Inferior parietal cortex (tissue), 1 donor: Measurements from ENCODE around the gene SCRN3.
"Not testable (repeated sequence)": the region's sequence is repeated elsewhere in the genome, so short reads cannot be mapped to it uniquely, and the experiment has no call there.

Source experiments
- DNase-seq: peaks from one replicate; pipeline ENCODE4 v3.0.0-alpha.2; 2016; ENCODE audit errors: extremely low spot score

Gene SCRN3

GRCh38 chr2:174403628-174404027 lies 8.1 kb downstream of the SCRN3 start:
- no peak for DNase-seq

DNA sequence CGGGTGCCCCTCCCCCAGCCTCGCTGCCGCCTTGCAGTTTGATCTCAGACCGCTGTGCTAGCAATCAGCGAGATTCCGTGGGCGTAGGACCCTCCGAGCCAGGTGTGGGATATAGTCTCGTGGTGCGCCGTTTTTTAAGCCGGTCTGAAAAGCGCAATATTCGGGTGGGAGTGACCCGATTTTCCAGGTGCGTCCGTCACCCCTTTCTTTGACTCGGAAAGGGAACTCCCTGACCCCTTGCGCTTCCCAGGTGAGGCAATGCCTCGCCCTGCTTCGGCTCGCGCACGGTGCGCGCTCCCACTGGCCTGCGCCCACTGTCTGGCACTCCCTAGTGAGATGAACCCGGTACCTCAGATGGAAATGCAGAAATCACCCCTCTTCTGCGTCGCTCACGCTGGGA lies 14.5 kb downstream of the SCRN3 start:
- DNase-seq = not testable (repeated sequence)

DNA sequence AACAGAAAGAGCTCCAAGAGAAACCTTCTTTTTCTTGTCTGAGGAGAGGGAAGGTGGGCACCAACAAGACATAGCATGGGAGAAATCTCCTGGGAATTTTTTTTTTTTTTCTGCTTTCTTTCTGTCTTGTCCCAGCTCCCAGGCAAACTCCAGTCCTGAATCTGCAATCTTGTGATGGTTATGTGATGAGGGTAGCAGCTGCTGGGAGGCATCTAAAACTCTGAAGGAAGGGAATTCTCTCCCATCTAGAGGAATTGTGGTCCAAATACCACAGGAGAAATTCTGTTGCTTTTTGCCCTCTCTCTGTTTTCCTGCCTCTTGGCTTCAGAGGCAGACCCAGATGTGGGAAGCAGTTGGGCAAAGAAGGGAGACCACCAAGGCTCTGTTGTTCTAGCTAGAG lies 16.7 kb downstream of the SCRN3 start:
- no peak for DNase-seq

DNA sequence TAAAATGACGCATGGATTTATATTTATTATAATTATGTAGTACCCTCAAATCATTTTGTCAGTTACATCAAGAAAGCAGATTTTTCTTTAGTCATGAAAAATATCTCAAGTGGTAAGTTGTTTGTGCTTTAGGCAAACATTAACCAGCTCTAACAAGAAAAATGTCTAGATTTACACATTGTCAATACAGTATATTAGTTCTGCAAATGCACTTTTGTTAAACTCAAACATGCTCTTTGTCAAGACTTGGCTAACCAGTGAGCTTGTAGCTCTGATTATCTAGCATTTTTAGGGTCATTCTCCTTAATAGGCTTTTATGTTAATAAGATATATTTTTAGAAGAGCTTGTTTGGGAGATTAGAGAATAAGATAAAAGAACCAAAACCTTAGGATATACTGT lies 32.7 kb downstream of the SCRN3 start:
- no peak for DNase-seq

DNA sequence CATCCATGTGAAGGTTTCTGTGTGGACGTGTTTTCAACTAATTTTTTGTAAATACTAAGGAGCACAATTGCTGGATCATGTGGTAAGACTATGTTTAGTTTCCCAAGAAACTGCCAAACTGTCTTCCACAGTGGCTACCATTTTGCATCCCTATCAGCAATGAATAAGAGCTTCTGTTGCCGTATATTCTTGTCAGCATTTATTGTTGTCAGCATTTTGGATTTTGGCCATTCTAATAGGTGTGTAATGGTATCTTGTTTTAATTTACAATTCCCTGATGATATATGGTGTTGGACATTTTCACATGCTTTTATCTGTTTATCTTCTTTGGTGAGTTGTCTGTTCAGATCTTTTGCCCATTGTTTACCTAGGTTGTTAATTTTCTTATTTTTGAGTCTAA lies 34.5 kb downstream of the SCRN3 start:
- DNase-seq = no peak

GRCh38 chr2:174431902-174432301 lies 36.4 kb downstream of the SCRN3 start:
- no peak for DNase-seq

GRCh38 chr2:174436351-174436750 lies 40.8 kb downstream of the SCRN3 start:
- no peak for DNase-seq

GRCh38 chr2:174438146-174438886 lies 42.8 kb downstream of the SCRN3 start:
- peak; percentile 77 for DNase-seq

DNA sequence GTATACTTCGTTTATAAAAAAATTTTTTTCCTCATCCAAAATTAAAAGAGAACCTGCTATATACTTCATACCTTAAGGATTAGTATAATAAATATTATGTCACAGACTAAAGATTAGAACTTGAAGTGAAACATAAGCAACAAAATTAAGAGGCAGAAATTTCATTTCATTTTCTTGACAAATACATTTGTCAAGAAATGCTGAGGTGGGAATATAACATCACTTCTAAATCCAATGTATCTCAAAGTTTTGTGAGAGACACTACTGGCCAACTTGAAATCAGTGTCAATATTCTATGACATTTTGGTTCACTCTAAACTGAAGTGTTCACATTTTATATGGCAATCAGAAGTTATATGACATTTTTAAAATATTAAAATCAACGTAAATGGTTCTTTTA lies 43.8 kb downstream of the SCRN3 start:
- DNase-seq = no peak

- DNase-seq = no peak
These were observed 44.4 kb downstream of the SCRN3 start for GRCh38 chr2:174439950-174440349.

- no peak for DNase-seq
These were observed 47.3 kb downstream of the SCRN3 start for GRCh38 chr2:174442546-174443510.

- no peak for DNase-seq
These were observed 49.2 kb downstream of the SCRN3 start for GRCh38 chr2:174444761-174445160.

GRCh38 chr2:174445248-174445647 lies 49.7 kb downstream of the SCRN3 start:
- DNase-seq = peak; percentile 19

DNA sequence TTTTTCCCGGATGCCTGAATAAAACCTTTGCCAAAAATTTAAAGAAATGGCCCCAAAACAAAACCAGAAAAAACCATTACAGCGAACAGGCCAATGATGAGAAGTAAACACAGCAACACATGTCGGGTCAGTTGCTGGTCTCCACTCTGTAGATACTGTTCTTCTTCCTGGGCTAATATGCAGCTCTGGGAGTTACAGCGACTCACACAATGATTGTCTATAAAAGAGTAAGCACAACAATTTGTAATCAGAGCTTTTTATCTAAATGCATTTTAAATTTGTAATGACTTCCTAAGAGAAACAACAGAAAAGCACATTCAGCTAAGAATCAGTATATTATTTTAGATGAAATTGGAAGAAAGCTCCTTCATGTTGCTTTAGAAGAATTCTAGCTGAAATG lies 51.0 kb downstream of the SCRN3 start:
- no peak for DNase-seq

DNA sequence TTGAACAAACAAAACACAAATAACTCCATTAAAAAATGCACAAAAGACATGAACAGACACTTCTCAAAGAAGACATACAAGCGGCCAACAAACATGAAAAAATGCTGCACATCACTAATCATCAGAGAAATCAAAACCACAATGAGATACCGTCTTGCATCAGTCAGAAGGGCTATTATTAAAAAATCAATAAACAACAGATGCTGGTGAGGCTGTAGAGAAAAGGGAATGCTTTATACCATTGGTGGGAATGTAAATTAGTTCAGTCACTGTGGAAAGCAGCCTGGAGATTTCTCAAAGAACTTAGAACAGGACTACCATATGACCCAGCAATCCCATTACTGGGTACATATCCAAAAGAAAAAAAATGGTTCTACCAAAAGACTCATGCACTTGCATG lies 53.5 kb downstream of the SCRN3 start:
- DNase-seq = no peak

DNA sequence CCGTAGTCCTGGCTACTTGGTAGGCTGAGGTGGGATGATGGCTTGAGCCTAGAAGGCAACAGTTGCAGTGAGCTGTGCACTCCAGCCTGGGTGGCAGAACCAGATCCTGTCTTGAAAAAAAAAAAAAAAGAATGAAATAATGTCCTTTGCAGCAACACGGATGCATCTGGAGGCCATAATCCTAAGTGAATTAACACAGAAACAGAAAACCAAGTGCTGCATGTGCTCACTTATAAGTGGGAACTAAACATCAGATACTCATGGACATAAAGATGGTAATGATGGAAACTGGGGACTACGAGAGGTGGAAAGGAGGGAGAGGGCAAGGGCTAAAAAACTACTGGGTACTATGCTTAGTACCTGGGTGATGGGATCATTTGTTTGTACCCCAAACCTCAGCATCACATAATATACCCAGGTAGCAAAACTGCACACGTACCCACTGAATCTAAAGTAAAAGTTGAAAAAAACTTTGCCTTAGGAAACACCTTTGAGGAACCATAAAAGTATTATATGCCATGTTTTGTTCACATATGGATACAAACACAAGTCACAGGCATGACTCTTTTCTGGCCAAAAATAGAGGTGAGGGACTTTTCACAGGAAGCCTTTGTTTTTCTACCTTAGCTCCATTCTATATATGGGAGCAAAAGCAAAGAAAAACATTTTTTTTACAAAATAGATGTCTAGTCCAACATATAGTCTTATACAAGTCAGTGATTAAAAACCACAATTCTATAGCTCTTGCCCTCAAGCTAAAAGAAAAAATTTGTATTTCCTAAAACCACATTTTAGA lies 54.7 kb downstream of the SCRN3 start:
- no peak for DNase-seq

- no peak for DNase-seq
These were observed 59.0 kb downstream of the SCRN3 start for GRCh38 chr2:174454566-174454965.

DNA sequence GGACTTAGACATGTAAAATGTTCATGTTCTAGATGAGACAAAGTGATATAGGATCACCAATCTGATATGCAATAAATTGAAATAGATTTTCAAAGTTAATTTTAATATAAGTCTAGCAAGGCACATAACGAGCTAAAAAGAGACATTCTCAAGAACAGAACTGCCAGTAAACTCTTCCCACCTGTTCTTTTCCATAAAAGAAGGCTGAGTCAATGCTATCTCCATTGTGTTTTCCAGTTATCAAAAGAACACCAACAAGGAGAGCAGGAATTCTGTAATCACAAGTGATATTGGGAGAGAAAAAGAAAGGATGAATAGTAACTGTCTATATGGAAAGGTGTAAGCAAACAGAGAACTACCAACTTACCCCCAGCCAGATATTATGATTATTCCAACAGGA lies 65.7 kb downstream of the SCRN3 start:
- DNase-seq = no peak

GRCh38 chr2:174465327-174465726 lies 69.8 kb downstream of the SCRN3 start:
- no peak for DNase-seq

DNA sequence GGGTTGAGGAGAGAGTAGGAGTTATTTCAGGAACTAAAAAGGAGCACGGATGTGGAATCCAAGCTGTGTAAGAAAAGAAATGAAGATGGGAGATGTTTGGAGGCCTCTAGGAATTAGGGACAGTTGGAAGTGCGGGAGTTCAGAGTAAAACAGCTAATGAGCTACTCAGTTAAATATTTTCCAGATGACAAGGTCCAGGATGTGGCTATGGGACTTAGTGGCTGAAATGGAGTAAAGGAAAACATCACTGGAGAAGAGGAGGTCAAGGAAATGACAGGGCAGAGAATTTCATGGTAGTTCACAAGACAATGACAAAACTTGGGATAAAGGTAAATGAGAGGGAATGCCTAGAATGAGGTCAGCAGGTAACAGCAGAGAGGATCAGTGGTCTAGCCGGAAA lies 78.3 kb downstream of the SCRN3 start:
- DNase-seq = no peak

- DNase-seq = no peak
These were observed 82.2 kb downstream of the SCRN3 start for GRCh38 chr2:174477759-174478158.
